Adipose tissue (tissue), 3 donors: Measurements from ENCODE around the gene ITGAD. TPM values are rescaled to one million over a fixed set of nuclear protein-coding genes. Genes with fewer than 3 reads are reported as not detected.

Source experiments
- H3K27ac ChIP-seq: one replicate; pipeline ENCODE4 v1.5.1; 2013; ENCODE audit warnings: low read depth, low read length
- WGBS, 3 donors: extraction: QIAGEN DNeasy Blood & Tissue Kit; methylation state at CpG; one replicate each; pipeline ENCODE4 v1.1.7; 2013; 5-methylcytosine and 5-hydroxymethylcytosine counted together
- polyA plus RNA-seq, 3 donors: library from polyadenylated mRNA; stranded (reverse); fragments of 200-250 nt; gene quantifications; one replicate each; pipeline ENCODE4 v1.2.3, GENCODE V29; 2013
- donor health status: healthy with polysubstance abuse.
- donor health status: Bipolar disorder and iron deficiency.
- donor health status: healthy.

Gene ITGAD
- polyA plus RNA-seq, 3 donors, result 0.03 to 0.09 TPM; not detected in 1

DNA sequence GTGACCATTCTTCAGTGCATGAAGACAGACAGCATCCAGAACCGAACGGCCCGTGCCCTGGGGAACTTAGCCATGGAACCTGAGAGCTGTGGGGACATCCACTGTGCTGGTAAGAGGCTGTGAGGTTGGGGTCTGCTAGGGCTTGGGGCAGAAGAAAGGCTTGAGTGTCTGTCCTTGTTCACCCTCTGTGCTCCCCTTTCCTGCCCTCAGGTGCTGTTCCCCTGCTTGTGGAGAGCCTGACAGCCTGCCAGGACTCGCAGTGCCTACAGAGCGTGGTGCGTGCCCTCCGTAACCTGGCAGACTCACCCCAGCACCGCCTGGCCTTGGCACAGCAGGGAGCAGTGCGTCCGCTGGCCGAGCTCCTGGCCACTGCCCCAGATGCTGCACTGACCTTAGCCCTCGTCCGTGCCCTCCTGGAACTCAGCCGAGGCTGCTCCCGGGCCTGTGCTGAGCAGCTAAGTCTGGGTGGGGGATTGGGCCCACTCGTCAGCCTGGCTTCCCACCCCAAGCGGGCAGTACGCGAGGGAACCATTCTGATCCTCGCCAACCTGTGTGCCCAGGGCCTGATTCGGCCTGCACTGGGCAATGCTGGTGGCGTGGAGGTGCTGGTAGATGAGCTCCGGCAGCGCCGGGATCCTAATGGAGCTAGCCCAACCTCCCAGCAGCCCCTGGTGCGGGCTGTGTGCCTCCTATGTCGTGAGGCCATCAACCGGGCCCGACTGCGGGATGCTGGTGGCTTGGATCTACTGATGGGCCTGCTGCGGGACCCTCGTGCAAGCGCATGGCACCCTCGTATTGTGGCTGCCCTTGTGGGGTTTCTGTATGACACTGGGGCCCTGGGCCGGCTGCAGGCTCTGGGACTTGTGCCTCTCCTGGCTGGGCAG, 69.0 kb downstream of the ITGAD start:
- no peak overlapping the region for H3K27ac ChIP-seq
- WGBS, 3 donors, result 92 to 94% (median 94%) methylated on average over 35 of the region's 35 CpGs

DNA sequence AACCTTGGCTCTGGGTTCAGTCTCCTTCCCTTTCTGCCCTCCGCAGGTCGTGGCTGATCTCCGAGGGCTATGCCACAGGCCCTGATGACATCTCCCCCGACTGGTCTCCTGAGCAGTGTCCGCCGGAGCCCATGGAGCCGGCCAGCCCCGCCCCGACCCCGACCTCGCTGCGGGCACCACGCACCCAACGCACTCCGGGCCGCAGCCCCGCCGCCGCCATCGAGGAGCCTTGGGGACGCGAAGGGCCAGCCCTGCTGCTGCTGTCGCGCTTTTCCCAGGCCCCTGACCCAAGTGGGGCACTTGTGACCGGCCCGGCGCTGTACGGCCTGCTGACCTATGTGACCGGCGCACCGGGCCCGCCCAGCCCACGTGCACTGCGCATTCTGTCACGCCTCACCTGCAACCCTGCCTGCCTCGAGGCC, 71.2 kb downstream of the ITGAD start:
- 96% methylated on average over 36 of the region's 36 CpGs for WGBS, 3 donors
- H3K27ac ChIP-seq, result no peak overlapping the region

DNA sequence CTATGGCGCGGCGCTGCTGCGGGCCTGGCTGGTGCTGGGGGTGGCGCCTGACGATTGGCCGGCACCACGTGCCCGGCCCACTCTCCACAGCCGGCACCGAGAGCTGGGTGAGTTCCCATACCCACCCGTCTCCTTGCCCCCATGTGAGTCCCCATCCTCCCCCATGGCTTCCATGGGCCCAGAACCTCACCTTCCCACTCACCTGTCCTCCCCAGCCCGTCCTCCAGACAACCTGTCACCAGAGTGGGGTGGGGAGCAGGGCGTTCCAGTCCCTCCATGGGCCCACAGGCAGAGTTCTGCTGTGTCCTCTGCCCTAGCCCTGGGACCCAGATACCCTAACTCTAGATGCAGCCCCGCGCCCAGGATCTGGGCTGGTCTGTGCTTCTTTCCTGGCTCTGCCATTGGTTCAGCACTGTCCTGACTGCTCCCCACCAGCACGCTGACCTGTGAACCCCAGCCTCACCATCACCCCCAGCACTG, 71.7 kb downstream of the ITGAD start:
- 88 to 95% (median 91%) methylated on average over 17 of the region's 17 CpGs for WGBS, 3 donors
- no peak overlapping the region for H3K27ac ChIP-seq

DNA sequence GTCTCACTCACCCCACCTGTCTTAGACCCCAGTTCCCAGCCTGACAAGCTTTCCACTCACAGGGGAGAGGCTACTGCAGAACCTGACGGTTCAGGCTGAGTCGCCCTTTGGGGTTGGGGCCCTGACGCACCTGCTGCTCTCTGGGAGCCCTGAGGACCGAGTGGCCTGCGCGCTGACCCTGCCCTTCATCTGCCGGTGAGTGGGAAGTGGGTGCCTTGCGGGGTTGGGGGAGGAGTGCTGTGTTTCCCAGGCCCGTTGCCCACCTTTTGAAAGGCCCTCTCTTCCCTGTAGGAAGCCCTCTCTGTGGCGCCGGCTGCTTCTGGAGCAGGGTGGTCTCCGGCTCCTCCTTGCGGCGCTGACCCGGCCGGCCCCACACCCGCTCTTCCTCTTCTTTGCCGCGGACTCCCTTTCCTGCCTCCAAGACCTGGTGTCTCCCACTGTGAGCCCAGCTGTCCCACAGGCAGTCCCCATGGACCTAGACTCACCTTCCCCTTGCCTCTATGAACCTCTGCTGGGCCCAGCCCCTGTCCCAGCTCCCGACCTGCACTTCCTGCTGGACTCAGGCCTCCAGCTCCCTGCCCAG, 72.7 kb downstream of the ITGAD start:
- 77 to 93% (median 92%) methylated on average over 20 of the region's 20 CpGs for WGBS, 3 donors

DNA sequence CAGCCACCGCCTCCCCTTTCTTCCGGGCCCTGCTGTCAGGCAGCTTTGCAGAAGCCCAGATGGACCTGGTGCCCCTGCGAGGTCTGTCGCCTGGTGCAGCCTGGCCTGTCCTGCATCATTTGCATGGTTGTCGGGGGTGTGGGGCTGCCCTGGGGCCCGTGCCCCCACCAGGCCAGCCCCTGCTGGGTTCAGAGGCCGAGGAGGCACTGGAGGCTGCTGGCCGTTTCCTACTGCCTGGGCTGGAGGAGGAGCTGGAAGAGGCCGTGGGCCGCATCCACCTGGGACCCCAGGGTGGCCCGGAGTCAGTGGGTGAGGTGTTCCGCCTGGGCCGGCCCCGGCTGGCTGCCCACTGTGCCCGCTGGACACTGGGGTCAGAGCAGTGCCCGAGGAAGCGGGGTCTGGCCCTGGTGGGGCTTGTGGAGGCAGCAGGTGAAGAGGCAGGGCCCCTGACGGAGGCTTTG, 73.3 kb downstream of the ITGAD start:
- 86 to 96% (median 88%) methylated on average over 17 to 18 of the region's 18 CpGs for WGBS, 3 donors
- no peak overlapping the region for H3K27ac ChIP-seq

More for the DNA sequence above, 72.7 kb downstream of the ITGAD start:
- no peak overlapping the region for H3K27ac ChIP-seq

DNA sequence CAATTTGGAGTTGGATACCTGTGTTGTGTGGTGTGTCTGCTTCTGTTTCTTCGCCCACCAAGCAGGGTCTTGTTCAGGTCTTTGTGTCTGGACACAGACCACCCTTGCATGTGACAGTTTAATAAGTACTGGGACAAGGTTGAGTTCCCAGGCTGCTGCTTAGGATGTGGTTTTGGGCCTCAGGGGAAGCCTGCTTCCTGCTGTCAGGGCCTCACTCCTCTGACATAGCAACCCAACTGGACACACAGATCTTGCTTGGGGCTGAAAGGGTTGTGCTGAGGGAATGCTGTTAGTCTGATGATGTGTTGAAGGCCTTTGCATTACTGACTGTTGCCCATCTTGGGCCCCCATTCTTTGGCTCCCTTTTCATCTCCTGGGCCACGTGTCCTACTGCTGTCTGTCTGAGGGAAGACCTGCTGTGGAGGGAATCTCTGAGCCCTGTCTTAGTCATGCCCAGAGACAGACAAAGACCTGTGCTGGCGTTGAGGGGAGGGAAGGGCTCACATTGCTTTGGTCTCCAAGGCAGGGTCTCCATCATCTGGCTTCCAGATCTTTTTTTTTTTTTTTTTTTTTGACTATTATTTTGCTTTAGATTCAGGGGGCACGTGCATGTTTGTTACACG, 74.1 kb downstream of the ITGAD start:
- WGBS, 3 donors, result 74 to 86% (median 80%) methylated on average over 5 of the region's 5 CpGs
- H3K27ac ChIP-seq, result no peak overlapping the region

DNA sequence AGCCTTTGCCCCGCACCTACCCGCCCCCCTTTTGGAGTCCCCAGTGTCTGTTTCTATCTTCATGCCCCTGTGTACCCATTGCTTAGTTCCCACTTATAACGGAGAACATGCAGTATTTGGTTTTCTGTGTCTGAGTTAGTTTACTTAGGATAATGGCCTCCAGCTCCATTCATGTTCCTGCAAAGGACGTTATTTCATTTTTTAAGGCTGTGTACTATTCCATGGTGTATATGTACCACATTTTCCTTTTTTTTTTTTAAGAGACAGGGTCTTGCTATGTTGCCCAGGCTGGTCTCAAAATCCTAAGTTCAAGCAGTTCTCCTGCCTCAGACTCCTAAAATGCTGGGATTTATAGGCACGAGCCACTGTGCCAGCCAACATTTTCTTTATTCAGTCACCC, 74.7 kb downstream of the ITGAD start:
- H3K27ac ChIP-seq, result no peak overlapping the region
- WGBS, 3 donors, result 84 to 92% (median 85%) methylated on average over 5 of the region's 5 CpGs

DNA sequence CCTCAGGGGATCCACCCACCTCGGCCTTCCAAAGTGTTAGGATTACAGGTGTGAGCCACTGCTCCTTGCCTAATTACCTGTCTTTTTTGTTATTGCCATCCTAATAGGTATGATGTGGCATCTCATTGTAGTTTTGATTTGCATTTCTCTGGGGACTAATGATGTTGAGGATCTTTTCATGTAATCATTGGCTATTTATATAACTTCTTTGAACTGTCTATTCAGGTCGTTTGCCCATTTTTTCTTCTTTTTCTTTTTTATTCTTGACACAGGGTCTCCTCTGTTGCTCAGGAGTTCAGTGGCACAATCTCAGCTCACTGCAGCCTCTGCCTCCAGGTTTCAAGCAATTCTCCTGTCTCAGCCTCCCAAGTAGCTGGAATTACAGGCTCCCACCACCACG, 77.5 kb downstream of the ITGAD start:
- H3K27ac ChIP-seq, result no peak overlapping the region
- WGBS, 3 donors, result 72 to 88% (median 86%) methylated on average over 3 of the region's 3 CpGs

DNA sequence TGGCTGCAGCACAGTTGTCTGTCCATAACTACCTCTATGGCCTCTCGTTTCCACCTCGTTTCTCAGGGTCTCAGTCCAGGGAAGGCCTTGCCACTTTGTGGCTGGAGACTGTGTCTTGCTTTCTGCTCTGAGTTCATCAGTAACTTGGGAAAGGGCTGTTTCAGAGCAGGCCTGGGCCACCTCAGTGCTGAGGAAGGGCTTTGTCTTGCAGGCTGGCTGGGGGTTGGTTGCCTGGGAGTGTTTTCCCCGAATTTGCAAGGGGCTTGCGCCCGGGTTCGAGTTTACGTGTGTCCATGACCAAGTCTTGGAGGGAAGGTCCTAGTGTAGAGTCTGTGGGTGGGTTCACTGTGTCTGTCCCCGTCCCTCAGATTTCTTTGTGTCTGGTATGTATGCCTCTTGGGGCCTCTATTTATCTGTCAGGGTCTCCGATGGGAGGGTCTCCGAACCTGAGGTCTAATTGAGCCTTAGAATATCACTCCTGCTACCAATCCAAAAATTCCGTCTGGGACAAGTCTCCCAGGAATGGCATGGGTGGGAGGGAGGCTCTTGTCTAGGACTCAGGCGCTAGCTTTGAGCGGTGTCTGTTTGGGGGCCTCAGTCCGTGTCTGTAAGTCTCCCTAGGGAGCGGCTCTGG, 78.2 kb downstream of the ITGAD start:
- no peak overlapping the region for H3K27ac ChIP-seq
- 38 to 53% (median 48%) methylated on average over 15 of the region's 15 CpGs for WGBS, 3 donors

DNA sequence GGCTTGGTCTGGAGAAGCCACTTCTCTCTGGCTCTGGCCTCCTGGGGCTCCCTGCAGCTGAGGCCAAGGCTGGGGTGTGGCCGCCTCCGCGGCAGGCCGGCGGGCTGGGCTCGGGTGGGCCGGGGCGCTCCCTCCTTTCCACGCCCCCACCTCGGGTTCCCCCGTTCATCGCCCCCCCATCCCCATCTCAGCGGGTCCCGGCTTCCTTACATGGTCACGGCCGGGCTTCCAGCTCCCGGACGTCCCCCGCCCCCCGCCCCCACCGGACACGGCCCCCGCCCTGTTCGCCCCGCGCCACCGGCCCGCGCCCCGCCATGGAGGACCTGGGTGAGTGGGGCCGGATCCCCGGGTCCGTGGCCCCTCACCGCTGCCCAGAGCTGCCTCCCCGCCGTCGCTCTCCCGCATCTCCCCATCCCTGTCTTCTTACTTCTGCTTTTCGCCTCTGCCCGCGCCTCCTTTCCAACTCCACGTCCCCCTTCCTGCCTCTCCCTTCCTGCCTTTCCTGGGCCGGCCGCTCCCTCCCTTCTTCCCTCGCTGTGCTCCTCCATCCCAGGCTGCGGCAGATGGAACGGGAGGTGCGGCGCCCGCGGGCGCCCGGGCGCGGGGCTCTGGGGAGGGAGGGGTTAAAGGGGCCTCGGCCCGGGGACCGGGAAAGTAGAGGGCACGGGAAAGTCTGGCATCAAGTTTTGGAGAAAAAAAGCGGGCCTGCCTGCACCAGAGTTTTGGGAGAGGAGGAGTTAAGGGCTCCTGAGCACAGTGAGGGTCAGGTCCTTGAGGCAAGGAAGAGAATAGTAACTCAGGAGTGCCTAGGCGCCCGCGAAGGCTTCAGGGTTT, 79.0 kb downstream of the ITGAD start, which contains the start of gene TGFB1I1:
TGFB1I1 (plus strand) TSS at position 278 of the 834 bp plus-strand sequence; CDS start at position 315, 37 bp downstream.
- WGBS, 3 donors, result 1 to 3% (median 2%) methylated on average over 31 to 59 of the region's 63 CpGs
- H3K27ac ChIP-seq, result peak within 1 kb of the TSS; percentile 78

DNA sequence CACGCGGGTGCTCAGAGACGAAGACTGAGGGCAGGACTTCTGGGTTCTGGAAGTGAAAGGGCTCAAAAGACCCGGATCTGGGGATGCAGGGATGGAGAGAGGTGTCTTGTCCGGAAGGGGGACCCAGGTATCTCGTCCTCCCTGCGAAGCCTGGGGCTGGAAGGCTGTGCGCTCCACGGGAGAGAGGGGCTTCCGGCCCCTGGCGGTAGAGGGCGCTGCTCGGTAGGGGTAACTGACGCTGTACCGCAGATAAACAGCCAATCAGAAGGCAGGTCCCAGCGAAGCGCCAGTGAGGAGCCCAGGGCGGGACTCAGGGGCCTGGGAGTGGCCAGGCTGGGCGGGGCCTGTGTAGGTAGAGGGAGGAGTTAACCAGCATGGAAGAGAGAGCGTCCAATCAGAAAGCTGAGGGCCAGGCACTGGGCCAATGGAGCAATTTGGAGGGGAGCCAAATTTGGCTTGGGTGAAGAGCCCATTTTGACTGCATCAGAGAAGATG, 79.6 kb downstream of the ITGAD start:
- WGBS, 3 donors, result 33 to 45% (median 42%) methylated on average over 20 of the region's 20 CpGs
- peak overlapping the region; percentile 78 for H3K27ac ChIP-seq

DNA sequence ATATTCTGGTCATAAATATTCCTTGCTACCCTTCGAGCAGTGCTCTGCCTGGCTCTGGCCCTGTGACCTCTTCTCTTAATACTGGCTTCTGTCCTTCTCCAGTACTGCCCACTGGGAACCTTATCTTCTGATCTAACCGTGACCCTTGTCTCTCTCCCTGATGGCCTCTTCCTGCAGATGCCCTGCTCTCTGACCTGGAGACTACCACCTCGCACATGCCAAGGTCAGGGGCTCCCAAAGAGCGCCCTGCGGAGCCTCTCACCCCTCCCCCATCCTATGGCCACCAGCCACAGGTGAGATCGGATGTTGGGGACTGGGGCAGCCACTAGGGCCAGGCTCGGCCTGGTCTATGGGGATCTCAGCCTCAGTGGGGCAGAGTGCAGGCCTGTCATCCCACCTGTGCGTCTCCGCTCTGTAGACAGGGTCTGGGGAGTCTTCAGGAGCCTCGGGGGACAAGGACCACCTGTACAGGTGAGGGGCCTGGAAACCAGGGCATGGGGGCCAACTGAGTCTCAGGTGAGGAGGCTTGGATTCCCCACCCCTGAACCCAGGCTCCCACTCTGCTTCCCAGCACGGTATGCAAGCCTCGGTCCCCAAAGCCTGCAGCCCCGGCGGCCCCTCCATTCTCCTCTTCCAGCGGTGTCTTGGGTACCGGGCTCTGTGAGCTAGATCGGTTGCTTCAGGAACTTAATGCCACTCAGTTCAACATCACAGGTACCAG, 80.3 kb downstream of the ITGAD start:
- H3K27ac ChIP-seq, result no peak overlapping the region
- 85 to 89% (median 87%) methylated on average over 17 of the region's 17 CpGs for WGBS, 3 donors

DNA sequence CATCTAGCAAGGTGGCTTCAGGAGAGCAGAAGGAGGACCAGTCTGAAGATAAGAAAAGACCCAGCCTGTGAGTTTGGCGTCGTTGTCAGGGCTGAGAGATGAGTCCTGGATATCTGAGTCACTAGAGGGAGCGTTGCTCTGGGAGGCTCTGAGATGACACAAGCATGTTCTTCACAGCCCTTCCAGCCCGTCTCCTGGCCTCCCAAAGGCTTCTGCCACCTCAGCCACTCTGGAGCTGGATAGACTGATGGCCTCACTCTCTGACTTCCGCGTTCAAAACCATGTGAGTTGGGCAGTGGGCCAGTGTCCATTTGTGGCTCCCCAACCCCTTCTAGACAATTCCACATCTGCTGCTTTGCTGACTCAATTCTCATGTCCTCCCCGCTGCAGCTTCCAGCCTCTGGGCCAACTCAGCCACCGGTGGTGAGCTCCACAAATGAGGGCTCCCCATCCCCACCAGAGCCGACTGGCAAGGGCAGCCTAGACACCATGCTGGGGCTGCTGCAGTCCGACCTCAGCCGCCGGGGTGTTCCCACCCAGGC, 81.1 kb downstream of the ITGAD start:
- 74 to 82% (median 78%) methylated on average over 11 to 12 of the region's 12 CpGs for WGBS, 3 donors
- no peak overlapping the region for H3K27ac ChIP-seq

DNA sequence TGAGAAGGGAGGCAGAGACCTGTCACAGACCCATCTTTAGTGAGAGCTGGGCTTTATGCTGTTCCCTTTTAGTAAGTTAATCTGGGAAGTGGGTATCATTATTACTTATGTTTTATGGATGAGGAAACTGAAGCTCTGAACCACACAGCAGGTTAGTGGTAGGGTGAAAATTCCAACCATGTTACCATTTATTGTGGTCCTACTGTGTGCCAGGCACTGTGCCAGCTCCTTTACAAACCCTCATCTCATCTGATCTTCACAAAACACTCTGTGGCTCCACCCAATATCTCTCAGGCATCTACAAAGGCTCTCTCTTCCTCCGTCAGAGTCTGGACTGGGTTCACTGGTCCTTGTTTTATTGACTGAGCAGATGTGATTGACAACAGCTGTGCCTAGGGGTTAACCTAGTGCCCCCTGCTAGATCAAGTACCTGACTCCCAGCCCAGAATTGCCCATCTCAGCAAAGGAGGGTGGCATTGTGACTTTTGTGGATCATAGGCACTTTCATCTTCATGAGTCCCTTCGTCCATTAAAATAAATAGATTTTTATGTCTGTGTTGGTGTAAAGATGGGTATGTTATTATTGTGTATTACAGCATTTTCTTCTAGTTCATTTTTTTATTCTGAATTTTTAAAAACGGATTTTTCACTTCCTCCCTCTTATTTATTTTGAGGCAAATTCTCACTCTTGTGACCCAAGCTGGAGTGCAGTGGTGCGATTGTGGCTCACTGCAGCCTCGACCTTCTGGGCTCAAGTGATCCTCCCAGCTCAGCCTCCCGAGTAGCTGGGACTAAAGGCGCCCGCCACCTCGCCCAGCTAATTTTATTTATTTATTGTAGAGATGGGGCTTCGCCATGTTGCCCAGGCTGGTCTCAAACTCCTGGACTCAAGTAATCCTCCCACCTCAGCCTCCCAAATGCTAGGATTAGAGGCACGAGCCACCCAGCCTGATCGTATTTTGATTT, 81.9 kb downstream of the ITGAD start:
- WGBS, 3 donors, result 91 to 93% (median 92%) methylated on average over 12 of the region's 12 CpGs
- no peak overlapping the region for H3K27ac ChIP-seq

DNA sequence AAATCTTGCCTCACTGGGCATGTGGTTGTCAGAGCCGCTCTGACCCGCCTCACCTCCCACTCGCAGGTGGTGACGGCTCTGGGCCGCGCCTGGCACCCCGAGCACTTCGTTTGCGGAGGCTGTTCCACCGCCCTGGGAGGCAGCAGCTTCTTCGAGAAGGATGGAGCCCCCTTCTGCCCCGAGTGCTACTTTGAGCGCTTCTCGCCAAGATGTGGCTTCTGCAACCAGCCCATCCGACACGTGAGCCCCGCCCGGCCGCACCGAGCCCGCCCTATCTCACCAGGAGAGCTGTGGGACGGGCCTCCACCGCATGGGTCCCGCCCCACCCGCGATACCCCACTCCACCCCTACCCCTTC, 82.8 kb downstream of the ITGAD start:
- 27 to 90% (median 77%) methylated on average over 26 of the region's 26 CpGs for WGBS, 3 donors
- H3K27ac ChIP-seq, result no peak overlapping the region
